IPS DF 19.7 (cell line): ENCODE measurements around the gene YBEY.

ENCODE experiments used
- DNase-seq: peaks from one replicate; pipeline ENCODE4 v3.0.0-alpha.2; 2013; ENCODE audit warnings: low read depth, low spot score

The YBEY gene

GRCh38 chr21:46327711-46328110 lies 41.6 kb downstream of the YBEY start:
- no peak for DNase-seq

GRCh38 chr21:46328151-46328550 lies 42.0 kb downstream of the YBEY start:
- no peak for DNase-seq

GRCh38 chr21:46329796-46330195 lies 43.7 kb downstream of the YBEY start:
- no peak for DNase-seq

GRCh38 chr21:46334351-46335140 lies 48.4 kb downstream of the YBEY start:
- no peak for DNase-seq

GRCh38 chr21:46336603-46337002 lies 50.5 kb downstream of the YBEY start:
- no peak for DNase-seq

- DNase-seq: no peak
Observed at GRCh38 chr21:46340998-46341397, 54.9 kb downstream of the YBEY start.

- DNase-seq: no peak
Observed at GRCh38 chr21:46344219-46344915, 58.2 kb downstream of the YBEY start.

- no peak for DNase-seq
Observed at GRCh38 chr21:46345861-46346260, 59.7 kb downstream of the YBEY start.

- no peak for DNase-seq
Observed at GRCh38 chr21:46346296-46347202, 60.4 kb downstream of the YBEY start.

- DNase-seq: no peak
Observed at GRCh38 chr21:46347203-46347550, 61.0 kb downstream of the YBEY start.
